Esophagus muscularis mucosa (tissue), 4 donors: ENCODE data around the gene SLFN5. TPM values are rescaled to one million over a fixed set of nuclear protein-coding genes. Genes with fewer than 3 reads are reported as not detected.
"Not testable (repeated sequence)": the region's sequence is repeated elsewhere in the genome, so short reads cannot be mapped to it uniquely, and the experiment has no call there.

Source experiments
- DNase-seq: peaks from one replicate; pipeline ENCODE4 v3.0.0-alpha.2; 2017; ENCODE audit errors: extremely low spot score
- H3K27ac ChIP-seq, 4 donors: fragments of 200-600 bp; sonication (generic); replicated peaks in 1 of 4; 1 replicate in 3 of 4; 2 replicates in 1 of 4; pipeline ENCODE4 v1.5.1; 2016 to 2019; ENCODE audit warnings: mild to moderate bottlenecking in 1 of 4
- H3K27me3 ChIP-seq, 4 donors: fragments of 200-600 bp; sonication (generic); one replicate each; pipeline versions ENCODE4 v1.5.1 to v1.6.0; 2016 to 2019
- H3K36me3 ChIP-seq, 4 donors: fragments of 200-600 bp; sonication (generic); one replicate each; pipeline ENCODE4 v1.5.1; 2016 to 2019
- H3K4me1 ChIP-seq, 4 donors: fragments of 200-600 bp; sonication (generic); one replicate each; pipeline ENCODE4 v1.5.1; 2016 to 2019
- H3K4me3 ChIP-seq, 4 donors: fragments of 200-600 bp; sonication (generic); 1 replicate in 2 of 4; 2 replicates in 2 of 4; pipeline ENCODE4 v1.5.1; 2016 to 2019; ENCODE audit warnings: mild to moderate bottlenecking in 4 of 4, moderate library complexity in 1 of 4
- H3K9me3 ChIP-seq, 4 donors: fragments of 200-600 bp; sonication (generic); 1 replicate in 3 of 4; 2 replicates in 1 of 4; pipeline ENCODE4 v1.5.1; 2016 to 2019
- CTCF ChIP-seq, 3 experiments: fragments of 200-600 bp in 2 of 3; fragments of 450-650 bp in 1 of 3; sonication (generic) in 2 of 3; IDR thresholded peaks; one replicate each; pipeline ENCODE4 v1.5.1; 2017 to 2019; ENCODE audit warnings: antibody characterized with exemption in 3 of 3, mild to moderate bottlenecking in 2 of 3, moderate library complexity in 1 of 3
- EP300 ChIP-seq: sonication (generic); formaldehyde crosslinking; IDR thresholded peaks from one replicate; pipeline ENCODE4 v1.6.1; 2017; ENCODE audit warnings: antibody characterized with exemption
- POLR2A ChIP-seq: fragments of 450-650 bp; IDR thresholded peaks from one replicate; pipeline ENCODE4 v1.6.1; 2017; ENCODE audit warnings: antibody characterized with exemption, moderate library complexity, mild to moderate bottlenecking, low read depth
- POLR2AphosphoS5 ChIP-seq, 2 donors: sonication (generic); formaldehyde crosslinking; IDR thresholded peaks; one replicate each; pipeline ENCODE4 v1.6.1; 2017; ENCODE audit warnings: antibody characterized with exemption in 2 of 2
- WGBS: methylation state at CpG from one replicate; pipeline ENCODE4 v1.1.5; 2018; 5-methylcytosine and 5-hydroxymethylcytosine counted together
- intact Hi-C: fragments of 100-400 bp; cut with DNase I; formaldehyde crosslinking; loops from one replicate; pipeline ENCODE4 v1.15.1; 2023
- total RNA-seq, 4 donors: library from RNA; depleted of rRNA; stranded (reverse); fragments of >200 nt; gene quantifications; one replicate each; pipeline versions ENCODE4 v1.1.0 to v1.2.1, GENCODE V29; 2016

The SLFN5 gene
- total RNA-seq, 4 donors from 2014 or later: 17.9 to 33.4 (median 26.9) TPM

- intact Hi-C loops: no loop called here
- no peak overlapping the region for H3K27ac ChIP-seq
- peak; percentile 47 for DNase-seq
- TF ChIP-seq POLR2A (no peak), CTCF (IDR thresholded peaks at IDR 0.05) (no peak), POLR2AphosphoS5 (IDR thresholded peaks at IDR 0.05) (no peak), EP300 (no peak)
- no peaks in the 10 kb centered on the region for H3K9me3 ChIP-seq
- H3K27me3 ChIP-seq: no peaks in the 10 kb centered on the region
- WGBS: 87% methylated on average over 11 of the region's 11 CpGs
- H3K36me3 ChIP-seq: peaks cover 43 to 65% (median 55%) of the 10 kb centered on the region in 4 donors
- H3K4me3 ChIP-seq: no peak overlapping the region
- H3K4me1 ChIP-seq: no peaks in the 10 kb centered on the region
These were observed 22.8 kb downstream of the SLFN5 start for GRCh38 chr17:35265566-35266141.

DNA sequence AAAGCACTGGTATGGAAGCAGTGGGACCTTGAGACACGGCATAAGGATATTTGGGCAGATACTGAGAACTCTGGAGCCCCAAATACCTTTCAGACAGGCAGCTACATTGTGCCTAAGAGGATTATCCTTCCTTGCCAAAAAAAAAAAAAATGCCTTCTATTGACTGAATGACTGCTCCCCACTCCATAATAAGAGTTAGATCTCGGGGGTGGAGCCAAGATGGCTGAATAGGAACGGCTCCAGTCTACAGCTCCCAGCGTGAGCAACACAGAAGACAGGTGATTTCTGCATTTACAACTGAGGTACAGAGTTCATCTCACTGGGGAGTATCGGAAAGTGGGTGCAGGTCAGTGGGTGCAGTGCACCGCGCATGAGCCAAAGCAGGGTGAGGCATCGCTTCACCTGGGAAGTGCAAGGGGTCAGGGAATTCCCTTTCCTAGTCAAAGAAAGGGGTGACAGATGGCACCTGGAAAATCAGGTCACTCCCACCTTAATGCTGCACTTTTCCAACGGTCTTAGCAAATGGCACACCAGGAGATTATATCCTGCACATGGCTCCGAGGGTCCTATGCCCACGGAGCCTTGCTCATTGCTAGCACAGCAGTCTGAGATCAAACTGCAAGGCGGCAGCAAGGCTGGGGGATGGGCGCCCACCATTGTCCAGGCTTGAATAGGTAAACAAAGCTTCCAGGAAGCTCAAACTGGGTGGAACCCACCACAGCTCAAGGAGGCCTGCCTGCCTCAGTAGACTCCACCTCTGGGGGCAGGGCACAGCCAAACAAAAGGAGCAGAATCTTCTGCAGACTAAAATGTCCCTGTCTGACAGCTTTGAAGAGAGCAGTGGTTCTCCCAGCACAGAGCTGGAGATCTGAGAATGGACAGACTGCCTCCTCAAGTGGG, 31.5 kb downstream of the SLFN5 start:
- H3K27me3 ChIP-seq, DNase-seq, H3K27ac ChIP-seq, H3K36me3 ChIP-seq, H3K9me3 ChIP-seq, H3K4me3 ChIP-seq, H3K4me1 ChIP-seq, intact Hi-C loops: not testable (repeated sequence)
- 84% methylated on average over 9 of the region's 13 CpGs for WGBS

DNA sequence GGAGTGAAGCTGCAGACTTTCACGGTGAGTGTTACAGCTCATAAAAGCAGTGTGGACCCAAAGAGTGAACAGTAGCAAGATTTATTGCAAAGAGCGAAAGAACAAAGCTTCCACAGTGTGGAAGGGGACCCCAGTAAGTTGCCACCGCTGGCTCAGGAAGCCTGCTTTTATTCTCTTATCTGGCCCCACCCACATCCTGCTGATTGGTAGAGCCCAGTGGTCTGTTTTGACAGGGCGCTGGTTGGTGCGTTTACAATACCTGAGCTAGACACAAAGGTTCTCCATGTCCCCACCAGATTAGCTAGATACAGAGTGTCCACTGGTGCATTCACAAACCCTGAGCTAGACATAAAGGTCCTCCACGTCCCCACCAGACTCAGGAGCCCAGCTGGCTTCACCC, 35.6 kb downstream of the SLFN5 start:
- H3K4me1 ChIP-seq, intact Hi-C loops, H3K27me3 ChIP-seq, H3K36me3 ChIP-seq, H3K4me3 ChIP-seq, H3K9me3 ChIP-seq, H3K27ac ChIP-seq, DNase-seq: not testable (repeated sequence)
- 81% methylated on average over 6 of the region's 6 CpGs for WGBS

DNA sequence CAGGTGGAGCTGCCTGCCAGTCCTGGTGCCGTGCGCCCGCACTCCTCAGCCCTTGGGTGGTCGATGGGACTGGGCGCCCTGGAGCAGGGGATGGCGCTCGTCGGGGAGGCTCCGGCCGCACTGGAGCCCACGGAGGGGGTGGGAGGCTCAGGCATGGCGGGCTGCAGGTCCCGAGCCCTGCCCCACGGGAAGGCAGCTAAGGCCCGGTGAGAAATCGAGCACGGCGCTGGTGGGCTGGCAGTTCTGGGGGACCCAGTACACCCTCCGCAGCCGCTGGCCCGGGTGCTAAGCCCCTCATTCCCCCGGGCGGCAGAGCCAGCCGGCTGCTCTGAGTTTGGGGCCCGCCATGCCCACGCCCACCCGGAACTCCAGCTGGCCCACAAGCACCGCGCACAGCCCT, 36.0 kb downstream of the SLFN5 start:
- intact Hi-C loops, H3K27ac ChIP-seq: not testable (repeated sequence)
- 95% methylated on average over 13 of the region's 29 CpGs for WGBS

GRCh38 chr17:35283767-35284166, 40.9 kb downstream of the SLFN5 start:
- no peak overlapping the region for H3K4me3 ChIP-seq
- intact Hi-C loops: no loop called here

More for the DNA sequence above, 36.0 kb downstream of the SLFN5 start:
- not testable (repeated sequence) for DNase-seq, H3K9me3 ChIP-seq, H3K4me3 ChIP-seq, H3K4me1 ChIP-seq, H3K36me3 ChIP-seq, H3K27me3 ChIP-seq

More at GRCh38 chr17:35283767-35284166, 40.9 kb downstream of the SLFN5 start:
- H3K27me3 ChIP-seq: no peaks in the 10 kb centered on the region
- H3K4me1 ChIP-seq: no peaks in the 10 kb centered on the region
- no peak for DNase-seq
- no peaks in the 10 kb centered on the region for H3K36me3 ChIP-seq
- H3K9me3 ChIP-seq: peaks cover 0 to 3% (median 0%) of the 10 kb centered on the region in 4 donors
- H3K27ac ChIP-seq: no peak overlapping the region
- TF ChIP-seq POLR2AphosphoS5 (IDR thresholded peaks at IDR 0.05) (no peak), EP300 (no peak), POLR2A (no peak), CTCF (IDR thresholded peaks at IDR 0.05) (no peak)
